ENCODE measurements around the gene RAP1GAP. TPM values are rescaled to one million over a fixed set of nuclear protein-coding genes. Genes with fewer than 3 reads are reported as not detected.

RAP1GAP gene
- total RNA-seq, 2 experiments from 2014 or later = 0.20 to 0.44 TPM

GRCh38 chr1:21693732-21694131, 24.6 kb upstream of the RAP1GAP start:
- peaks cover 69% of the 10 kb centered on the region for H3K36me3 ChIP-seq (ENCODE audit: insufficient read depth, low read length)
- H3K27me3 Mint-ChIP-seq = no peaks in the 10 kb centered on the region
- H3K4me1 Mint-ChIP-seq (ENCODE audit: low read depth) = no peaks in the 10 kb centered on the region

GRCh38 chr1:21691739-21692138, 22.6 kb upstream of the RAP1GAP start:
- Histone ChIP-seq H3K36me3 (ENCODE audit: insufficient read depth, low read length) (peaks cover 83% of the 10 kb centered on the region), H3K27ac (ENCODE audit: low read depth in 1 of 2, low read length in 2 of 2) (no peak overlapping the region), H3K27me3 (ENCODE audit: control insufficient read depth in 1 of 2, insufficient read depth in 2 of 2, low read length in 2 of 2) (no peaks in the 10 kb centered on the region), H3K9me3 (ENCODE audit: control insufficient read depth in 1 of 2, insufficient read depth in 1 of 2, low read length in 2 of 2) (no peaks in the 10 kb centered on the region), H3K4me3 (ENCODE audit: low read length) (no peak overlapping the region), H3K4me1 (ENCODE audit: insufficient read depth, low read length) (no peaks in the 10 kb centered on the region)
- H3K27ac Mint-ChIP-seq = no peak overlapping the region
- TF ChIP-seq CTCF (IDR thresholded peaks at IDR 0.05) = no peak
- H3K4me1 Mint-ChIP-seq (ENCODE audit: low read depth) = no peaks in the 10 kb centered on the region
- peaks cover 83% of the 10 kb centered on the region for H3K36me3 Mint-ChIP-seq (ENCODE audit: low read depth)
- no peaks in the 10 kb centered on the region for H3K27me3 Mint-ChIP-seq
- H3K9me3 Mint-ChIP-seq = no peaks in the 10 kb centered on the region
- ChIA-PET CTCF (no interaction called here), POLR2A (no interaction called here)
- intact Hi-C loops (cut with DNase I, micrococcal nuclease) = no loop called here
- no peak overlapping the region for H3K4me3 Mint-ChIP-seq
- ATAC-seq (ENCODE audit: poor library complexity) (no peak), DNase-seq (no peak)

More at GRCh38 chr1:21693732-21694131, 24.6 kb upstream of the RAP1GAP start:
- Mint-ChIP-seq H3K4me3 (no peak overlapping the region), H3K27ac (no peak overlapping the region), H3K36me3 (ENCODE audit: low read depth) (peaks cover 83% of the 10 kb centered on the region), H3K9me3 (no peaks in the 10 kb centered on the region)
- H3K27ac ChIP-seq (ENCODE audit: low read depth in 1 of 2, low read length in 2 of 2) = no peak overlapping the region
- DNase-seq = no peak
- intact Hi-C loops (cut with DNase I, micrococcal nuclease) = no loop called here
- POLR2A ChIA-PET = no interaction called here
- no peak for ATAC-seq (ENCODE audit: poor library complexity)
- no peak for TF ChIP-seq CTCF (IDR thresholded peaks at IDR 0.05)
- no peaks in the 10 kb centered on the region for H3K4me1 ChIP-seq (ENCODE audit: insufficient read depth, low read length)
- H3K27me3 ChIP-seq (ENCODE audit: control insufficient read depth in 1 of 2, insufficient read depth in 2 of 2, low read length in 2 of 2) = no peaks in the 10 kb centered on the region
- H3K9me3 ChIP-seq (ENCODE audit: control insufficient read depth in 1 of 2, insufficient read depth in 1 of 2, low read length in 2 of 2) = no peaks in the 10 kb centered on the region
- CTCF ChIA-PET = no interaction called here
- H3K4me3 ChIP-seq (ENCODE audit: low read length) = no peak overlapping the region

GRCh38 chr1:21689661-21690372, 20.7 kb upstream of the RAP1GAP start:
- Mint-ChIP-seq H3K36me3 (ENCODE audit: low read depth) (peaks cover 89% of the 10 kb centered on the region), H3K27ac (no peak overlapping the region), H3K4me1 (ENCODE audit: low read depth) (no peaks in the 10 kb centered on the region), H3K4me3 (no peak overlapping the region), H3K9me3 (no peaks in the 10 kb centered on the region), H3K27me3 (no peaks in the 10 kb centered on the region)
- Histone ChIP-seq H3K27ac (ENCODE audit: low read depth in 1 of 2, low read length in 2 of 2) (no peak overlapping the region), H3K27me3 (ENCODE audit: control insufficient read depth in 1 of 2, insufficient read depth in 2 of 2, low read length in 2 of 2) (no peaks in the 10 kb centered on the region), H3K36me3 (ENCODE audit: insufficient read depth, low read length) (peaks cover 88% of the 10 kb centered on the region), H3K4me3 (ENCODE audit: low read length) (no peak overlapping the region), H3K9me3 (ENCODE audit: control insufficient read depth in 1 of 2, insufficient read depth in 1 of 2, low read length in 2 of 2) (no peaks in the 10 kb centered on the region), H3K4me1 (ENCODE audit: insufficient read depth, low read length) (no peaks in the 10 kb centered on the region)
- no peak for DNase-seq
- CTCF ChIA-PET = interaction anchor here (0.6 kb wide), 1 partner anchor 275 kb away, joined by 3 read pairs; no protein-coding TSS in a partner anchor
- intact Hi-C loops (cut with DNase I, micrococcal nuclease) = no loop called here
- POLR2A ChIA-PET = interaction anchor here (0.6 kb wide), 1 partner anchor 19 kb away, joined by 3 read pairs; no protein-coding TSS in a partner anchor
- TF ChIP-seq CTCF (IDR thresholded peaks at IDR 0.05) = no peak
- ATAC-seq (ENCODE audit: poor library complexity) = no peak

Measured in CD4-positive, alpha-beta T cell (primary cell).